ENCODE data around the gene TDP1.

DNA sequence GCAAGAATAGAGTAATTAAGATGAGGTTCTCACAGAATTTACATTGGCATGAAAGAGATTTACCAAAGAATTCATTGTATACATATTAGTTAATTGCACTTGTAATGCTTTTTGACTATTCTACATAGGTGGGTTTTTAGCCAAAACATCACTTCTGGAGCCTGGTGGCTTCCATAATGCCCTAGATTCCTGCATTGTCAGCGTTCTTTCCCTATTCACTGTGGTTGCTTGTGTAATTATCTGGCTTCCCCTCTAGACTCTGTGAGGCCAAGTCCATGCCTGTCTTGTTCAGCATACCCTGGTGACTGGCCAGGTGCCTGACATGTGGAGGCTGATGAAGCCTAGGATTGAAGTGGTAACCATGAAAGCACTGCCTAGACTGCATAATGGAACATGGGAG is 41.2 kb downstream of the TDP1 start:
- TF ChIP-seq, protein P1, sequence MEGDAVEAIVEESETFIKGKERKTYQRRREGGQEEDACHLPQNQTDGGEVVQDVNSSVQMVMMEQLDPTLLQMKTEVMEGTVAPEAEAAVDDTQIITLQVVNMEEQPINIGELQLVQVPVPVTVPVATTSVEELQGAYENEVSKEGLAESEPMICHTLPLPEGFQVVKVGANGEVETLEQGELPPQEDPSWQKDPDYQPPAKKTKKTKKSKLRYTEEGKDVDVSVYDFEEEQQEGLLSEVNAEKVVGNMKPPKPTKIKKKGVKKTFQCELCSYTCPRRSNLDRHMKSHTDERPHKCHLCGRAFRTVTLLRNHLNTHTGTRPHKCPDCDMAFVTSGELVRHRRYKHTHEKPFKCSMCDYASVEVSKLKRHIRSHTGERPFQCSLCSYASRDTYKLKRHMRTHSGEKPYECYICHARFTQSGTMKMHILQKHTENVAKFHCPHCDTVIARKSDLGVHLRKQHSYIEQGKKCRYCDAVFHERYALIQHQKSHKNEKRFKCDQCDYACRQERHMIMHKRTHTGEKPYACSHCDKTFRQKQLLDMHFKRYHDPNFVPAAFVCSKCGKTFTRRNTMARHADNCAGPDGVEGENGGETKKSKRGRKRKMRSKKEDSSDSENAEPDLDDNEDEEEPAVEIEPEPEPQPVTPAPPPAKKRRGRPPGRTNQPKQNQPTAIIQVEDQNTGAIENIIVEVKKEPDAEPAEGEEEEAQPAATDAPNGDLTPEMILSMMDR (IDR thresholded peaks at IDR 0.05 in 8 of 11, conservative IDR thresholded peaks at IDR 0.05 in 3 of 11) = no peak
- no peak for TF ChIP-seq POLR2AphosphoS5 (IDR thresholded peaks at IDR 0.05)

All from spleen (tissue), 7 donors.